ENCODE measurements around the gene RNF121.

- TF ChIP-seq CTCF (IDR thresholded peaks at IDR 0.05), result no peak
- TF ChIP-seq POLR2A (IDR thresholded peaks at IDR 0.05), result no peak
Measured at GRCh38 chr11:72004515-72005346, 75.9 kb downstream of the RNF121 start.
